HG03439 (cell line): ENCODE data around the gene TJP3.

ENCODE experiments used
- ATAC-seq: cut with Tn5 transposase; IDR thresholded peaks from one replicate; pipeline ENCODE4 v1.9.1; 2021; ENCODE audit warnings: mild to moderate bottlenecking, moderate library complexity; ENCODE audit not compliant: unreplicated experiment

TJP3 gene

GRCh38 chr19:3670796-3671679 is 37.1 kb upstream of the TJP3 start:
- ATAC-seq: no peak

GRCh38 chr19:3671680-3672574 is 36.3 kb upstream of the TJP3 start:
- ATAC-seq: no peak

GRCh38 chr19:3672575-3672948 is 35.6 kb upstream of the TJP3 start:
- no peak for ATAC-seq

GRCh38 chr19:3672993-3673392 is 35.2 kb upstream of the TJP3 start:
- no peak for ATAC-seq

GRCh38 chr19:3673506-3674439 is 34.4 kb upstream of the TJP3 start:
- ATAC-seq: no peak

- ATAC-seq: no peak
Measured at GRCh38 chr19:3674784-3675543, 33.2 kb upstream of the TJP3 start.

GRCh38 chr19:3678188-3678587 is 30.0 kb upstream of the TJP3 start:
- no peak for ATAC-seq

- ATAC-seq: no peak
Measured at GRCh38 chr19:3679138-3679537, 29.0 kb upstream of the TJP3 start.

- ATAC-seq: no peak
Measured at GRCh38 chr19:3679581-3679980, 28.6 kb upstream of the TJP3 start.

GRCh38 chr19:3680939-3681338 is 27.2 kb upstream of the TJP3 start:
- ATAC-seq: no peak

- no peak for ATAC-seq
Measured at GRCh38 chr19:3682286-3682685, 25.9 kb upstream of the TJP3 start.

- ATAC-seq: no peak
Measured at GRCh38 chr19:3682741-3683404, 25.3 kb upstream of the TJP3 start.

- no peak for ATAC-seq
Measured at GRCh38 chr19:3683405-3684053, 24.7 kb upstream of the TJP3 start.

- no peak for ATAC-seq
Measured at GRCh38 chr19:3684054-3684816, 23.9 kb upstream of the TJP3 start.

GRCh38 chr19:3684817-3685410 is 23.3 kb upstream of the TJP3 start:
- ATAC-seq: no peak

GRCh38 chr19:3687393-3687773 is 20.8 kb upstream of the TJP3 start:
- no peak for ATAC-seq

- no peak for ATAC-seq
Measured at GRCh38 chr19:3687774-3688706, 20.1 kb upstream of the TJP3 start.
